Neural cell (in vitro differentiated cells): ENCODE results near the gene CDYL. TPM values are rescaled to one million over a fixed set of nuclear protein-coding genes. Genes with fewer than 3 reads are reported as not detected.
"Not testable (repeated sequence)": the region's sequence is repeated elsewhere in the genome, so short reads cannot be mapped to it uniquely, and the experiment has no call there.

Experiments used
- H2AFZ ChIP-seq: fragments of 200-600, 300-800 bp; sonication (generic), shearing (Covaris generic); 2 replicates; pipeline ENCODE4 v1.6.0; 2014; ENCODE audit warnings: low read depth, mild to moderate bottlenecking, antibody characterized with exemption, low read length, moderate library complexity
- H3F3A ChIP-seq: fragments of 200-600 bp; shearing (Covaris generic); 2 replicates; pipeline ENCODE4 v1.6.1; 2016; ENCODE audit warnings: mild to moderate bottlenecking, moderate library complexity, mixed read lengths, antibody characterized with exemption, low read length; ENCODE audit not compliant: insufficient read depth, poor library complexity, severe bottlenecking
- H3K27ac ChIP-seq: fragments of 200-600, 300-800 bp; sonication (generic), shearing (Covaris generic); 2 replicates; pipeline ENCODE4 v1.5.1; 2014; ENCODE audit warnings: mild to moderate bottlenecking, low read length, moderate library complexity
- H3K27me3 ChIP-seq: fragments of 300-800, 200-600 bp; sonication (generic), shearing (Covaris generic); 2 replicates; pipeline ENCODE4 v1.6.0; 2014; ENCODE audit warnings: mild to moderate bottlenecking, low read depth, low read length, moderate library complexity; ENCODE audit not compliant: insufficient read depth
- H3K36me3 ChIP-seq: fragments of 300-800, 200-600 bp; sonication (generic), shearing (Covaris generic); 2 replicates; pipeline ENCODE4 v1.5.1; 2014; ENCODE audit warnings: mild to moderate bottlenecking, antibody characterized with exemption, low read length, moderate library complexity; ENCODE audit not compliant: insufficient read depth
- H3K4me2 ChIP-seq: fragments of 300-800, 200-600 bp; sonication (generic), shearing (Covaris generic); 2 replicates; pipeline ENCODE4 v1.6.0; 2014; ENCODE audit warnings: mild to moderate bottlenecking, low read length
- H3K4me3 ChIP-seq: fragments of 300-800, 200-600 bp; sonication (generic), shearing (Covaris generic); 2 replicates; pipeline ENCODE4 v1.5.1; 2014; ENCODE audit warnings: mild to moderate bottlenecking, low read length, moderate library complexity
- H3K79me2 ChIP-seq: fragments of 200-600 bp; shearing (Covaris generic); replicated peaks from 2 replicates; pipeline ENCODE4 v1.6.0; 2014; ENCODE audit warnings: mild to moderate bottlenecking, low read length, moderate library complexity; ENCODE audit not compliant: insufficient read depth
- H3K9ac ChIP-seq: fragments of 300-800, 200-600 bp; sonication (generic), shearing (Covaris generic); 2 replicates; pipeline ENCODE4 v1.6.1; 2016; ENCODE audit warnings: mild to moderate bottlenecking, low read length, mixed read lengths
- H3K9me2 ChIP-seq: fragments of 200-600 bp; shearing (Covaris generic); 2 replicates; pipeline ENCODE4 v1.6.1; 2016; ENCODE audit warnings: mild to moderate bottlenecking, low read length, mixed read lengths; ENCODE audit not compliant: insufficient read depth
- H3K9me3 ChIP-seq: fragments of 200-600, 300-800 bp; sonication (generic), shearing (Covaris generic); 2 replicates; pipeline ENCODE4 v1.6.1; 2016; ENCODE audit warnings: mild to moderate bottlenecking, mixed run types, low read length, moderate library complexity, mixed read lengths
- H4K20me1 ChIP-seq: fragments of 200-600 bp; shearing (Covaris generic); 2 replicates; pipeline ENCODE4 v1.6.1; 2016; ENCODE audit warnings: mild to moderate bottlenecking, mixed run types; ENCODE audit not compliant: insufficient read depth
- CTCF ChIP-seq: fragments of 450-650 bp; IDR thresholded peaks from 2 replicates; pipeline ENCODE4 v1.5.1; 2014; ENCODE audit warnings: antibody characterized with exemption, mild to moderate bottlenecking, moderate library complexity; ENCODE audit not compliant: poor library complexity, severe bottlenecking
- EP300 ChIP-seq: fragments of 450-650 bp; conservative IDR thresholded peaks from 2 replicates; pipeline ENCODE4 v1.6.1; 2014; ENCODE audit warnings: antibody characterized with exemption, mild to moderate bottlenecking, moderate library complexity; ENCODE audit not compliant: poor library complexity, severe bottlenecking
- EZH2 ChIP-seq: fragments of 200-600, 300-800 bp; shearing (Covaris generic), sonication (generic); IDR thresholded peaks from 2 replicates; pipeline ENCODE4 v1.6.1; 2014; ENCODE audit warnings: antibody characterized with exemption, low read length, borderline replicate concordance, mild to moderate bottlenecking; ENCODE audit not compliant: insufficient read depth, poor library complexity, severe bottlenecking
- MXI1 ChIP-seq: fragments of 450-650 bp; conservative IDR thresholded peaks from 2 replicates; pipeline ENCODE4 v1.6.1; 2014; ENCODE audit warnings: antibody characterized with exemption, mild to moderate bottlenecking; ENCODE audit not compliant: poor library complexity, severe bottlenecking
- POLR2AphosphoS5 ChIP-seq: IDR thresholded peaks from 2 replicates; pipeline ENCODE4 v1.6.1; 2012
- RAD21 ChIP-seq: fragments of 450-650 bp; conservative IDR thresholded peaks from 2 replicates; pipeline ENCODE4 v1.6.1; 2014; ENCODE audit warnings: antibody characterized with exemption, mild to moderate bottlenecking, moderate library complexity
- SMC3 ChIP-seq: fragments of 450-650 bp; conservative IDR thresholded peaks from 2 replicates; pipeline ENCODE4 v1.6.1; 2014; ENCODE audit warnings: antibody characterized with exemption, mild to moderate bottlenecking, moderate library complexity; ENCODE audit not compliant: poor library complexity
- TAF1 ChIP-seq: IDR thresholded peaks from 2 replicates; pipeline ENCODE4 v1.6.1; 2012; ENCODE audit warnings: low read depth
- polyA plus RNA-seq: library from polyadenylated mRNA; depleted of rRNA; stranded (reverse); fragments of >200 nt; gene quantifications from 2 replicates; pipeline ENCODE4 v1.2.3, GENCODE V29; 2014
- TF ChIP-seq, protein P1 (sequence below): IDR thresholded peaks from 2 replicates; pipeline ENCODE4 v1.6.1; 2012; ENCODE audit warnings: borderline replicate concordance

The CDYL gene
- polyA plus RNA-seq, 1 donor from 2014 or later = 5.2 TPM

- H3K27ac ChIP-seq = no peak overlapping the region
- no peaks in the 10 kb centered on the region for H3K9me3 ChIP-seq
- H3K4me3 ChIP-seq = no peak overlapping the region
- no peaks in the 10 kb centered on the region for H3F3A ChIP-seq
- no peak overlapping the region for H3K9ac ChIP-seq
- no peaks in the 10 kb centered on the region for H3K27me3 ChIP-seq
- H3K9me2 ChIP-seq = no peaks in the 10 kb centered on the region
- no peaks in the 10 kb centered on the region for H4K20me1 ChIP-seq
- no peak overlapping the region for H3K4me2 ChIP-seq
- no peaks in the 10 kb centered on the region for H3K36me3 ChIP-seq
- no peak for TF ChIP-seq RAD21
- no peak for TF ChIP-seq SMC3
- no peak for TF ChIP-seq EP300
- no peak for TF ChIP-seq TAF1
- no peak for TF ChIP-seq CTCF
- no peak for TF ChIP-seq MXI1
- TF ChIP-seq EZH2 = no peak
- TF ChIP-seq POLR2AphosphoS5 = no peak
- TF ChIP-seq, protein P1, sequence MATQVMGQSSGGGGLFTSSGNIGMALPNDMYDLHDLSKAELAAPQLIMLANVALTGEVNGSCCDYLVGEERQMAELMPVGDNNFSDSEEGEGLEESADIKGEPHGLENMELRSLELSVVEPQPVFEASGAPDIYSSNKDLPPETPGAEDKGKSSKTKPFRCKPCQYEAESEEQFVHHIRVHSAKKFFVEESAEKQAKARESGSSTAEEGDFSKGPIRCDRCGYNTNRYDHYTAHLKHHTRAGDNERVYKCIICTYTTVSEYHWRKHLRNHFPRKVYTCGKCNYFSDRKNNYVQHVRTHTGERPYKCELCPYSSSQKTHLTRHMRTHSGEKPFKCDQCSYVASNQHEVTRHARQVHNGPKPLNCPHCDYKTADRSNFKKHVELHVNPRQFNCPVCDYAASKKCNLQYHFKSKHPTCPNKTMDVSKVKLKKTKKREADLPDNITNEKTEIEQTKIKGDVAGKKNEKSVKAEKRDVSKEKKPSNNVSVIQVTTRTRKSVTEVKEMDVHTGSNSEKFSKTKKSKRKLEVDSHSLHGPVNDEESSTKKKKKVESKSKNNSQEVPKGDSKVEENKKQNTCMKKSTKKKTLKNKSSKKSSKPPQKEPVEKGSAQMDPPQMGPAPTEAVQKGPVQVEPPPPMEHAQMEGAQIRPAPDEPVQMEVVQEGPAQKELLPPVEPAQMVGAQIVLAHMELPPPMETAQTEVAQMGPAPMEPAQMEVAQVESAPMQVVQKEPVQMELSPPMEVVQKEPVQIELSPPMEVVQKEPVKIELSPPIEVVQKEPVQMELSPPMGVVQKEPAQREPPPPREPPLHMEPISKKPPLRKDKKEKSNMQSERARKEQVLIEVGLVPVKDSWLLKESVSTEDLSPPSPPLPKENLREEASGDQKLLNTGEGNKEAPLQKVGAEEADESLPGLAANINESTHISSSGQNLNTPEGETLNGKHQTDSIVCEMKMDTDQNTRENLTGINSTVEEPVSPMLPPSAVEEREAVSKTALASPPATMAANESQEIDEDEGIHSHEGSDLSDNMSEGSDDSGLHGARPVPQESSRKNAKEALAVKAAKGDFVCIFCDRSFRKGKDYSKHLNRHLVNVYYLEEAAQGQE = no peak
- peaks cover 5% of the 10 kb centered on the region for H3K79me2 ChIP-seq
- no peak overlapping the region for H2AFZ ChIP-seq
Measured at GRCh38 chr6:4864519-4864918, 88.3 kb downstream of the CDYL start.

GRCh38 chr6:4865006-4865405, 88.8 kb downstream of the CDYL start:
- H3K27me3 ChIP-seq, H3K9me3 ChIP-seq, H4K20me1 ChIP-seq, H3K36me3 ChIP-seq, H3F3A ChIP-seq, H3K9ac ChIP-seq, H3K9me2 ChIP-seq, H3K4me3 ChIP-seq, H3K27ac ChIP-seq, H3K79me2 ChIP-seq, H3K4me2 ChIP-seq, H2AFZ ChIP-seq: not testable (repeated sequence)

- H2AFZ ChIP-seq = no peak overlapping the region
- no peaks in the 10 kb centered on the region for H3F3A ChIP-seq
- no peaks in the 10 kb centered on the region for H3K27me3 ChIP-seq
- H3K9me3 ChIP-seq = no peaks in the 10 kb centered on the region
- H3K9me2 ChIP-seq = no peaks in the 10 kb centered on the region
- no peaks in the 10 kb centered on the region for H4K20me1 ChIP-seq
- H3K4me2 ChIP-seq = no peak overlapping the region
- H3K9ac ChIP-seq = no peak overlapping the region
- no peak for TF ChIP-seq POLR2AphosphoS5
- no peak for TF ChIP-seq EP300
- TF ChIP-seq CTCF = no peak
- no peak overlapping the region for H3K4me3 ChIP-seq
- H3K36me3 ChIP-seq = no peaks in the 10 kb centered on the region
- no peak overlapping the region for H3K27ac ChIP-seq
- H3K79me2 ChIP-seq = peaks cover 24% of the 10 kb centered on the region
Measured at GRCh38 chr6:4870821-4871494, 94.8 kb downstream of the CDYL start.
